ENCODE results near the gene RSPH6A. TPM values are rescaled to one million over a fixed set of nuclear protein-coding genes. Genes with fewer than 3 reads are reported as not detected.
A peak's percentile ranks its signal among the peaks of the same experiment; 100 is the strongest.

RSPH6A gene
- total and polyA plus RNA-seq, 2 donors (not counting 1 experiment from before 2014, with no cell fraction given): 0.17 TPM; not detected in 1

DNA sequence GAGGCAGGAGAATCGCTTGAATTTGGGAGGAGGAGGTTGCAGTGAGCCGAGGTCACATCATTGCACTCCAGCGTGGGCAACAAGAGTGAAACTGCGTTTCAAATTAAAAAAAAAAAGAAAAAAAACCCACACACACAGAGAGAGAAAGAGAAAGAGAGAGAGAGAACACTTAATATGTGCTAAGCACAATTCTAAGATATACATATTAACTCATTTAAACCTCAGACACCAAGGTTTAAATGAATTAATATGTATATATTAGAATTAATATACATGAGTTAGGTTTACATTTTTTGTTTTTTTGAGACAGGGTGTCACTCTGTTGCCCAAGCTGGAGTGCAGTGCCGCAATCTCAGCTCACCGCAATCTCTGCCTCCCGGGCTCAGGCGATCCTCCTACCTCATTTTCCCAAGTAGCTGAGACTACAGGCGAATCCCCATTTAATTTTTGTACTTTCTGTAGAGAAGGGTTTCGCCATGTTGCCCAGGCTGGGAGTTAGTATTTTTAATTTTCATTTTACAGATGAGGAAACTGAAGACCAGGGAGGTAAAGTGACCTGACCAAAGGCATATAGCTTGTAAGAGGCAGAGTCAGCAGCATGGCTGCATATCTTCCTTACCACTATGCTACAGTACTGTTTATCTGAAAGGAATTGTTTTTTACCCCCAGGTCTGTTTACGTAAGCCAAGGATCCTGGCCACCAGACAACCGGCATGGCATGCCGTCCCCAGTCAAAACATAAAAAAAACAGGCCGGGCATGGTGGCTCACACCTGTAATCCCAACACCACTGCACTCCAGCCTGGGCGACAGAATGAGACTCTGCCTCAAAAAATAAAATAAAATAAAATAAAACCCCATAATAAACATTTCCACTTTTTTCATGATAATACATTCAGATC lies 45.5 kb upstream of the RSPH6A start:
- Histone ChIP-seq H3K4me2 (ENCODE audit: extremely low read depth, insufficient read depth, low read length) (no peak overlapping the region), H4K20me1 (ENCODE audit: control insufficient read depth, extremely low read depth, insufficient read depth, low read length) (no peaks in the 10 kb centered on the region), H3K79me2 (ENCODE audit: control insufficient read depth, insufficient read depth, low read length) (peaks cover 39% of the 10 kb centered on the region), H3K9ac (ENCODE audit: insufficient read depth, low read length) (no peak overlapping the region), H3K27ac (ENCODE audit: insufficient read depth, low read length) (no peak overlapping the region), H3K27me3 (ENCODE audit: control insufficient read depth, insufficient read depth, low read length) (peaks cover 18% of the 10 kb centered on the region), H3K4me3 (replicated peaks in 1 of 4; ENCODE audit: control extremely low read depth in 1 of 4, insufficient read depth in 1 of 4, low read depth in 3 of 4, low read length in 4 of 4) (no peak overlapping the region), H3K36me3 (ENCODE audit: control insufficient read depth, insufficient read depth, low read length) (peaks cover 7% of the 10 kb centered on the region), H3K4me1 (ENCODE audit: control insufficient read depth, extremely low read depth, insufficient read depth, low read length) (no peaks in the 10 kb centered on the region), H2AFZ (ENCODE audit: low read length) (no peak overlapping the region), H3K9me3 (ENCODE audit: control insufficient read depth, insufficient read depth, low read depth, low read length) (no peaks in the 10 kb centered on the region)
- no peak for TF ChIP-seq EZH2 (IDR thresholded peaks at IDR 0.05; ENCODE audit: low read length, missing control alignments)
- TF ChIP-seq, protein P1, sequence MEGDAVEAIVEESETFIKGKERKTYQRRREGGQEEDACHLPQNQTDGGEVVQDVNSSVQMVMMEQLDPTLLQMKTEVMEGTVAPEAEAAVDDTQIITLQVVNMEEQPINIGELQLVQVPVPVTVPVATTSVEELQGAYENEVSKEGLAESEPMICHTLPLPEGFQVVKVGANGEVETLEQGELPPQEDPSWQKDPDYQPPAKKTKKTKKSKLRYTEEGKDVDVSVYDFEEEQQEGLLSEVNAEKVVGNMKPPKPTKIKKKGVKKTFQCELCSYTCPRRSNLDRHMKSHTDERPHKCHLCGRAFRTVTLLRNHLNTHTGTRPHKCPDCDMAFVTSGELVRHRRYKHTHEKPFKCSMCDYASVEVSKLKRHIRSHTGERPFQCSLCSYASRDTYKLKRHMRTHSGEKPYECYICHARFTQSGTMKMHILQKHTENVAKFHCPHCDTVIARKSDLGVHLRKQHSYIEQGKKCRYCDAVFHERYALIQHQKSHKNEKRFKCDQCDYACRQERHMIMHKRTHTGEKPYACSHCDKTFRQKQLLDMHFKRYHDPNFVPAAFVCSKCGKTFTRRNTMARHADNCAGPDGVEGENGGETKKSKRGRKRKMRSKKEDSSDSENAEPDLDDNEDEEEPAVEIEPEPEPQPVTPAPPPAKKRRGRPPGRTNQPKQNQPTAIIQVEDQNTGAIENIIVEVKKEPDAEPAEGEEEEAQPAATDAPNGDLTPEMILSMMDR (conservative IDR thresholded peaks at IDR 0.05 in 1 of 2, IDR thresholded peaks at IDR 0.05 in 1 of 2; ENCODE audit: low read depth in 1 of 2, low read length in 2 of 2): no peak
- no peak for DNase-seq (ENCODE audit: low read depth in 2 of 2)

DNA sequence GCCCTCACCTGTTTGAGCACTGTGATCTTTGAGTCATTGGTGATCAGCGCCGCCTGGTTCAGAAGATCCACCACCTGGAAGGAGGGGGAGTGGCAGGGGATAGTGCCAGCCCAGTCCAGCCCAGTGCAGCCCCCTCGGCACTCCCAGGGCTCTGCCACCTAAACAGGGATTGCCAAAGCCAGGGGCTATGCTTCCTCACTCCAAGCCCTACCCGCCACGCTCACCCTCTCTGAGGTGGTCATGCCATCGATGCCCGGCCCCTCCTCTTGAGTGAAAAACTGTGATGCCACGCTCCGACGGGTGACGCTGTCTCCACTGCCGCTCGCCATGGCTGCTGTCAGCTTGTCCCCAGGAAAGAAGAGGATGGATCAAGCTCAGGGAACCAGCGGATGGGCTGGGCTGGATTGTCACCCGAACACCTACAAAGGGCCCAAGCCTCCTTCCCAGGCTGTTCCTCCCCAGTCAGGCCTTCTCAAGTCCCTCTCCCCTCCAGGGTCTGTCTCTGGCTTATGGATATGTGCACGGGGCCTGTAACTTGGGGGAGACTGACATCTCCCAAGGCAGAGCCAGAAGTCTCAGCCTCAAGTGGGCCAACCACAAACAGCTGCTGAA lies 39.2 kb upstream of the RSPH6A start:
- Histone ChIP-seq H3K27ac (ENCODE audit: insufficient read depth, low read length) (no peak overlapping the region), H3K9ac (ENCODE audit: insufficient read depth, low read length) (no peak overlapping the region), H3K4me2 (ENCODE audit: extremely low read depth, insufficient read depth, low read length) (no peak overlapping the region), H3K9me3 (ENCODE audit: control insufficient read depth, insufficient read depth, low read depth, low read length) (no peaks in the 10 kb centered on the region), H3K4me1 (ENCODE audit: control insufficient read depth, extremely low read depth, insufficient read depth, low read length) (no peaks in the 10 kb centered on the region), H3K4me3 (replicated peaks in 1 of 4; ENCODE audit: control extremely low read depth in 1 of 4, insufficient read depth in 1 of 4, low read depth in 3 of 4, low read length in 4 of 4) (no peak overlapping the region), H3K79me2 (ENCODE audit: control insufficient read depth, insufficient read depth, low read length) (peaks cover 16% of the 10 kb centered on the region), H4K20me1 (ENCODE audit: control insufficient read depth, extremely low read depth, insufficient read depth, low read length) (no peaks in the 10 kb centered on the region), H3K27me3 (ENCODE audit: control insufficient read depth, insufficient read depth, low read length) (no peaks in the 10 kb centered on the region), H2AFZ (ENCODE audit: low read length) (no peak overlapping the region), H3K36me3 (ENCODE audit: control insufficient read depth, insufficient read depth, low read length) (peaks cover 32% of the 10 kb centered on the region)
- TF ChIP-seq, protein P1 (conservative IDR thresholded peaks at IDR 0.05 in 1 of 2, IDR thresholded peaks at IDR 0.05 in 1 of 2; ENCODE audit: low read depth in 1 of 2, low read length in 2 of 2): no peak
- TF ChIP-seq EZH2 (IDR thresholded peaks at IDR 0.05; ENCODE audit: low read length, missing control alignments): no peak
- DNase-seq (ENCODE audit: low read depth in 2 of 2): no peak

DNA sequence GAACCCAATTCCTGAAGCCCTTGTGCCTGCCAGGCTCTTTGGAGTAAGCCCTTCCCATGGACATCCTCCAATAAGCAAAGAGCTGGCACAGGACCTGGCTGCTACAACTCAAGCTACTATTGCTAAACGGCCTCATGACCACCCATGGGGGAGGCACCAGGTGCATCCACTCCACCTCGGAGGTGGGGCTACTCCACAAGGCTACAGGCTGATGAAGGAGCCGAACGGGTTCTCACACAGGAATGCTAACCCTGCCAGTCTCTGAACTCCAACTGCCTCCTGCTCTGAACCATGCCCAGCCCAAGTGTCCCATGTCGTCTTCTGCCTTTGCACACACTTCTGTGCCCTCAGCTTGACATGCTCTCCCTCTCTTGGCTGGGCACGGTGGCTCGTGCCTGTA lies 37.9 kb upstream of the RSPH6A start:
- H3K79me2 ChIP-seq (ENCODE audit: control insufficient read depth, insufficient read depth, low read length): peaks cover 10% of the 10 kb centered on the region
- H4K20me1 ChIP-seq (ENCODE audit: control insufficient read depth, extremely low read depth, insufficient read depth, low read length): no peaks in the 10 kb centered on the region
- H3K36me3 ChIP-seq (ENCODE audit: control insufficient read depth, insufficient read depth, low read length): peaks cover 36% of the 10 kb centered on the region

More for the DNA sequence above, 37.9 kb upstream of the RSPH6A start:
- Histone ChIP-seq H3K27me3 (ENCODE audit: control insufficient read depth, insufficient read depth, low read length) (no peaks in the 10 kb centered on the region), H3K27ac (ENCODE audit: insufficient read depth, low read length) (no peak overlapping the region), H3K4me1 (ENCODE audit: control insufficient read depth, extremely low read depth, insufficient read depth, low read length) (no peaks in the 10 kb centered on the region), H3K9me3 (ENCODE audit: control insufficient read depth, insufficient read depth, low read depth, low read length) (no peaks in the 10 kb centered on the region), H2AFZ (ENCODE audit: low read length) (no peak overlapping the region), H3K4me2 (ENCODE audit: extremely low read depth, insufficient read depth, low read length) (no peak overlapping the region), H3K4me3 (replicated peaks in 1 of 4; ENCODE audit: control extremely low read depth in 1 of 4, insufficient read depth in 1 of 4, low read depth in 3 of 4, low read length in 4 of 4) (no peak overlapping the region), H3K9ac (ENCODE audit: insufficient read depth, low read length) (no peak overlapping the region)
- TF ChIP-seq, protein P1 (conservative IDR thresholded peaks at IDR 0.05 in 1 of 2, IDR thresholded peaks at IDR 0.05 in 1 of 2; ENCODE audit: low read depth in 1 of 2, low read length in 2 of 2): no peak
- no peak for TF ChIP-seq EZH2 (IDR thresholded peaks at IDR 0.05; ENCODE audit: low read length, missing control alignments)
- DNase-seq (ENCODE audit: low read depth in 2 of 2): peak in 1 of 2 donors; percentile 10

Measured in fibroblast of lung (primary cell).